Mesenchymal stem cell (in vitro differentiated cells and primary cell): Measurements from ENCODE around the gene C2CD2.

ENCODE experiments used
- DNase-seq: peaks from one replicate; pipeline ENCODE4 v3.0.0-alpha.2; 2013
- H2AFZ ChIP-seq: one replicate; pipeline ENCODE4 v1.6.1; 2013; ENCODE audit warnings: low read depth, mild to moderate bottlenecking, control low read depth, inconsistent platforms, low read length, moderate library complexity
- H2AK5ac ChIP-seq: 2 replicates; pipeline ENCODE4 v1.6.1; 2013; ENCODE audit warnings: low read length, moderate library complexity, mild to moderate bottlenecking, inconsistent platforms; ENCODE audit not compliant: severe bottlenecking
- H2BK120ac ChIP-seq: one replicate; pipeline ENCODE4 v1.6.1; 2013; ENCODE audit warnings: low read depth, mild to moderate bottlenecking, inconsistent platforms, low read length, moderate library complexity
- H2BK12ac ChIP-seq, 2 experiments: one replicate each; pipeline ENCODE4 v1.6.1; 2013; ENCODE audit warnings: inconsistent platforms in 2 of 2, low read length in 2 of 2, mild to moderate bottlenecking in 2 of 2, moderate library complexity in 2 of 2, control low read depth in 1 of 2
- H2BK15ac ChIP-seq: one replicate; pipeline ENCODE4 v1.6.1; 2013; ENCODE audit warnings: mild to moderate bottlenecking, low read depth, inconsistent platforms; ENCODE audit not compliant: poor library complexity, severe bottlenecking
- H2BK5ac ChIP-seq: 2 replicates; pipeline ENCODE4 v1.6.1; 2013; ENCODE audit warnings: low read depth, mild to moderate bottlenecking, low read length, control low read depth, inconsistent platforms; ENCODE audit not compliant: poor library complexity, severe bottlenecking
- H3K14ac ChIP-seq, 2 experiments: one replicate each; pipeline ENCODE4 v1.6.1; 2013; ENCODE audit warnings: inconsistent platforms in 2 of 2, low read length in 2 of 2, control low read depth in 1 of 2, mild to moderate bottlenecking in 1 of 2, moderate library complexity in 1 of 2
- H3K18ac ChIP-seq, 2 experiments: one replicate each; pipeline ENCODE4 v1.6.1; 2013; ENCODE audit warnings: inconsistent platforms in 2 of 2, low read length in 2 of 2, control low read depth in 1 of 2, low read depth in 1 of 2, mild to moderate bottlenecking in 1 of 2
- H3K23ac ChIP-seq, 2 experiments: one replicate each; pipeline ENCODE4 v1.6.1; 2013; ENCODE audit warnings: inconsistent platforms in 2 of 2, low read length in 2 of 2, mild to moderate bottlenecking in 2 of 2, moderate library complexity in 2 of 2, control low read depth in 1 of 2
- H3K27ac ChIP-seq: 2 replicates; pipeline ENCODE4 v1.5.1; 2013; ENCODE audit warnings: mild to moderate bottlenecking, moderate library complexity, low read length, control low read depth, inconsistent platforms; ENCODE audit not compliant: poor library complexity, severe bottlenecking
- H3K27me3 ChIP-seq, 2 experiments: 2 replicates each; pipeline versions ENCODE4 v1.6.1 to v1.7.0; 2013; ENCODE audit warnings: low read length in 2 of 2, mild to moderate bottlenecking in 2 of 2, moderate library complexity in 2 of 2, control low read depth in 1 of 2, inconsistent platforms in 1 of 2; ENCODE audit not compliant: control insufficient read depth in 1 of 2, insufficient read depth in 1 of 2
- H3K36me3 ChIP-seq, 2 experiments: 2 replicates each; pipeline versions ENCODE4 v1.6.1 to v1.7.0; 2013; ENCODE audit warnings: low read length in 2 of 2, control low read depth in 1 of 2, inconsistent platforms in 1 of 2, low read depth in 1 of 2, mild to moderate bottlenecking in 1 of 2; ENCODE audit not compliant: insufficient read depth in 2 of 2, control insufficient read depth in 1 of 2
- H3K4ac ChIP-seq, 2 experiments: one replicate each; pipeline ENCODE4 v1.6.1; 2013; ENCODE audit warnings: inconsistent platforms in 2 of 2, low read length in 2 of 2, mild to moderate bottlenecking in 2 of 2, moderate library complexity in 2 of 2, control low read depth in 1 of 2, low read depth in 1 of 2
- H3K4me1 ChIP-seq: 2 replicates; pipeline ENCODE4 v1.6.1; 2013; ENCODE audit warnings: low read depth, low read length, control low read depth; ENCODE audit not compliant: control insufficient read depth, insufficient read depth
- H3K4me2 ChIP-seq: 2 replicates; pipeline ENCODE4 v1.6.1; 2013; ENCODE audit warnings: low read length, mild to moderate bottlenecking, inconsistent platforms; ENCODE audit not compliant: poor library complexity, severe bottlenecking
- H3K4me3 ChIP-seq, 2 experiments: 2 replicates each; pipeline versions ENCODE4 v1.5.1 to v1.7.0; 2013; ENCODE audit warnings: low read length in 2 of 2, mild to moderate bottlenecking in 2 of 2, control low read depth in 1 of 2, low read depth in 1 of 2; ENCODE audit not compliant: insufficient read depth in 1 of 2
- H3K79me1 ChIP-seq: replicated peaks from 2 replicates; pipeline ENCODE4 v1.6.1; 2013; ENCODE audit warnings: mild to moderate bottlenecking, control low read depth, low read length, inconsistent platforms; ENCODE audit not compliant: poor library complexity, severe bottlenecking
- H3K9ac ChIP-seq: 2 replicates; pipeline ENCODE4 v1.7.0; 2013; ENCODE audit warnings: mild to moderate bottlenecking, low read length, moderate library complexity
- H3K9me3 ChIP-seq: 2 replicates; pipeline ENCODE4 v1.7.0; 2013; ENCODE audit warnings: mild to moderate bottlenecking, low read length; ENCODE audit not compliant: control insufficient read depth
- H4K8ac ChIP-seq: one replicate; pipeline ENCODE4 v1.6.1; 2013; ENCODE audit warnings: inconsistent platforms, mild to moderate bottlenecking, low read length, moderate library complexity
- H4K91ac ChIP-seq: one replicate; pipeline ENCODE4 v1.6.1; 2013; ENCODE audit warnings: mild to moderate bottlenecking, low read length, inconsistent platforms
- WGBS: methylation state at CpG from one replicate; pipeline ENCODE4 v1.1.7; 2013; ENCODE audit warnings: mixed read lengths; 5-methylcytosine and 5-hydroxymethylcytosine counted together

C2CD2 gene

GRCh38 chr21:41967708-41968107 lies 13.9 kb upstream of the C2CD2 start:
- WGBS, result 93% methylated on average over 4 of the region's 4 CpGs
- H2BK120ac ChIP-seq, result no peak overlapping the region
- H4K8ac ChIP-seq, result peak overlapping the region; percentile 32
- no peak for DNase-seq
- no peaks in the 10 kb centered on the region for H3K79me1 ChIP-seq
- H3K4me2 ChIP-seq, result no peak overlapping the region
- no peak overlapping the region for H2BK12ac ChIP-seq
- no peaks in the 10 kb centered on the region for H3K9me3 ChIP-seq
- no peak overlapping the region for H2BK15ac ChIP-seq
- peaks cover 7 to 16% of the 10 kb centered on the region in 2 experiments for H3K27me3 ChIP-seq
- H2AK5ac ChIP-seq, result no peak overlapping the region
- no peak overlapping the region for H2BK5ac ChIP-seq
- no peak overlapping the region for H3K4me3 ChIP-seq
- peak overlapping the region; percentile 53 for H4K91ac ChIP-seq
- H3K18ac ChIP-seq, result no peak overlapping the region
- H3K23ac ChIP-seq, result no peak overlapping the region
- peaks cover 5% of the 10 kb centered on the region for H3K4me1 ChIP-seq
- H3K27ac ChIP-seq, result no peak overlapping the region
- H3K36me3 ChIP-seq, result no peaks in the 10 kb centered on the region
- H2AFZ ChIP-seq, result no peak overlapping the region
- H3K14ac ChIP-seq, result no peak overlapping the region
- no peak overlapping the region for H3K9ac ChIP-seq
- H3K4ac ChIP-seq, result no peak overlapping the region

- H3K9ac ChIP-seq, result no peak overlapping the region
- peaks cover 7 to 16% of the 10 kb centered on the region in 2 experiments for H3K27me3 ChIP-seq
- H4K91ac ChIP-seq, result peak overlapping the region; percentile 59
- H3K4ac ChIP-seq, result no peak overlapping the region
- H3K79me1 ChIP-seq, result no peaks in the 10 kb centered on the region
- H4K8ac ChIP-seq, result no peak overlapping the region
- H3K23ac ChIP-seq, result no peak overlapping the region
- no peak overlapping the region for H3K27ac ChIP-seq
- H2BK120ac ChIP-seq, result no peak overlapping the region
- H3K4me1 ChIP-seq, result peaks cover 5% of the 10 kb centered on the region
- no peak for DNase-seq
- H2AFZ ChIP-seq, result no peak overlapping the region
- WGBS, result 93% methylated on average over 10 of the region's 10 CpGs
- no peak overlapping the region for H2AK5ac ChIP-seq
- H3K18ac ChIP-seq, result no peak overlapping the region
- H2BK12ac ChIP-seq, result no peak overlapping the region
- H3K4me2 ChIP-seq, result no peak overlapping the region
- H2BK15ac ChIP-seq, result no peak overlapping the region
- no peaks in the 10 kb centered on the region for H3K9me3 ChIP-seq
- H3K36me3 ChIP-seq, result no peaks in the 10 kb centered on the region
- no peak overlapping the region for H2BK5ac ChIP-seq
- no peak overlapping the region for H3K4me3 ChIP-seq
- no peak overlapping the region for H3K14ac ChIP-seq
Observed at GRCh38 chr21:41966872-41967621, 13.2 kb upstream of the C2CD2 start.

GRCh38 chr21:41966041-41966833 lies 12.4 kb upstream of the C2CD2 start:
- Histone ChIP-seq H3K4me2 (no peak overlapping the region), H3K27me3 (peaks cover 7 to 16% of the 10 kb centered on the region in 2 experiments), H3K36me3 (no peaks in the 10 kb centered on the region), H3K18ac (peak overlapping the region in 1 of 2 experiments; percentile 5), H4K8ac (no peak overlapping the region), H2BK12ac (no peak overlapping the region), H3K9ac (no peak overlapping the region), H3K27ac (no peak overlapping the region), H4K91ac (no peak overlapping the region), H2AFZ (no peak overlapping the region), H2AK5ac (no peak overlapping the region), H3K14ac (no peak overlapping the region), H3K4me1 (peaks cover 5% of the 10 kb centered on the region), H3K79me1 (no peaks in the 10 kb centered on the region), H3K23ac (no peak overlapping the region), H2BK15ac (no peak overlapping the region), H3K4me3 (no peak overlapping the region), H2BK120ac (no peak overlapping the region), H3K4ac (peak overlapping the region in 1 of 2 experiments; percentile 24), H3K9me3 (no peaks in the 10 kb centered on the region), H2BK5ac (no peak overlapping the region)
- DNase-seq, result peak; percentile 23
- 71% methylated on average over 11 of the region's 11 CpGs for WGBS

- no peak overlapping the region for H2AK5ac ChIP-seq
- no peak overlapping the region for H3K4me2 ChIP-seq
- no peak overlapping the region for H2BK5ac ChIP-seq
- no peak overlapping the region for H3K4ac ChIP-seq
- no peak overlapping the region for H3K4me3 ChIP-seq
- no peak overlapping the region for H2AFZ ChIP-seq
- H2BK15ac ChIP-seq, result no peak overlapping the region
- no peak overlapping the region for H3K14ac ChIP-seq
- H3K23ac ChIP-seq, result no peak overlapping the region
- H3K36me3 ChIP-seq, result no peaks in the 10 kb centered on the region
- DNase-seq, result no peak
- peaks cover 6 to 16% of the 10 kb centered on the region in 2 experiments for H3K27me3 ChIP-seq
- H3K18ac ChIP-seq, result no peak overlapping the region
- 86% methylated on average over 10 of the region's 10 CpGs for WGBS
- H4K91ac ChIP-seq, result no peak overlapping the region
- no peaks in the 10 kb centered on the region for H3K79me1 ChIP-seq
- H3K27ac ChIP-seq, result no peak overlapping the region
- no peak overlapping the region for H4K8ac ChIP-seq
- peaks cover 5% of the 10 kb centered on the region for H3K4me1 ChIP-seq
- H2BK120ac ChIP-seq, result no peak overlapping the region
- no peak overlapping the region for H3K9ac ChIP-seq
- H2BK12ac ChIP-seq, result no peak overlapping the region
- H3K9me3 ChIP-seq, result no peaks in the 10 kb centered on the region
Observed at GRCh38 chr21:41965461-41966013, 11.7 kb upstream of the C2CD2 start.
